GM23248 (cell line): Measurements from ENCODE around the gene KCND1. TPM values are rescaled to one million over a fixed set of nuclear protein-coding genes. Genes with fewer than 3 reads are reported as not detected.

ENCODE experiments used
- DNase-seq: peaks from one replicate; pipeline ENCODE4 v3.0.0-alpha.2; 2015
- H2AFZ ChIP-seq: fragments of 200-600 bp; sonication (generic); 2 replicates; pipeline ENCODE4 v1.6.1; 2016; ENCODE audit warnings: antibody characterized with exemption
- H3F3A ChIP-seq: fragments of 200-600 bp; sonication (generic); 2 replicates; pipeline ENCODE4 v1.6.1; 2016; ENCODE audit warnings: mild to moderate bottlenecking, antibody characterized with exemption, mixed run types; ENCODE audit not compliant: insufficient read depth
- H3K27ac ChIP-seq: fragments of 200-600 bp; sonication (generic); 2 replicates; pipeline ENCODE4 v1.5.1; 2016; ENCODE audit warnings: mild to moderate bottlenecking
- H3K27me3 ChIP-seq: fragments of 200-600 bp; sonication (generic); replicated peaks from 2 replicates; pipeline ENCODE4 v1.6.1; 2016; ENCODE audit warnings: mild to moderate bottlenecking; ENCODE audit not compliant: insufficient read depth
- H3K36me3 ChIP-seq: fragments of 200-600 bp; sonication (generic); 2 replicates; pipeline ENCODE4 v1.6.1; 2016; ENCODE audit warnings: low read depth, mild to moderate bottlenecking
- H3K4me1 ChIP-seq: fragments of 200-600 bp; sonication (generic); 2 replicates; pipeline ENCODE4 v1.6.1; 2016; ENCODE audit warnings: mild to moderate bottlenecking; ENCODE audit not compliant: insufficient read depth
- H3K4me2 ChIP-seq: fragments of 200-600 bp; sonication (generic); one replicate; pipeline ENCODE4 v1.6.1; 2016; ENCODE audit warnings: mild to moderate bottlenecking; ENCODE audit not compliant: unreplicated experiment
- H3K4me3 ChIP-seq: fragments of 200-600 bp; sonication (generic); 2 replicates; pipeline ENCODE4 v1.5.1; 2016; ENCODE audit warnings: mild to moderate bottlenecking
- H3K79me2 ChIP-seq: fragments of 200-600 bp; sonication (generic); 2 replicates; pipeline ENCODE4 v1.6.1; 2016; ENCODE audit warnings: mild to moderate bottlenecking; ENCODE audit not compliant: insufficient read depth
- H3K9ac ChIP-seq: fragments of 200-600 bp; sonication (generic); 2 replicates; pipeline ENCODE4 v1.6.1; 2016; ENCODE audit warnings: mild to moderate bottlenecking
- H3K9me2 ChIP-seq: fragments of 200-600 bp; sonication (generic); 2 replicates; pipeline ENCODE4 v1.6.1; 2016; ENCODE audit warnings: mixed run types, mild to moderate bottlenecking, moderate library complexity; ENCODE audit not compliant: insufficient read depth
- H3K9me3 ChIP-seq: fragments of 200-600 bp; sonication (generic); one replicate; pipeline ENCODE4 v1.6.1; 2017; ENCODE audit warnings: low read depth
- H4K20me1 ChIP-seq: fragments of 200-600 bp; sonication (generic); 2 replicates; pipeline ENCODE4 v1.6.0; 2016; ENCODE audit not compliant: insufficient read depth
- EZH2 ChIP-seq: fragments of 200-600 bp; sonication (generic); IDR thresholded peaks from 2 replicates; pipeline ENCODE4 v1.6.1; 2018; ENCODE audit warnings: antibody characterized with exemption, mild to moderate bottlenecking; ENCODE audit not compliant: insufficient read depth, poor library complexity, severe bottlenecking
- EZH2phosphoT487 ChIP-seq: fragments of 200-600 bp; sonication (generic); IDR thresholded peaks from 2 replicates; pipeline ENCODE4 v1.6.1; 2018; ENCODE audit warnings: antibody characterized with exemption, moderate library complexity, mild to moderate bottlenecking, low read depth; ENCODE audit not compliant: insufficient read depth
- whole genome bisulfite sequencing, 2 experiments: methylation state at CpG; one replicate each; pipeline ENCODE4 v1.1.6; 2015 to 2017; ENCODE audit warnings: low lambda C conversion rate in 2 of 2, low coverage in 1 of 2; ENCODE audit errors: missing lambda C conversion rate in 2 of 2; 5-methylcytosine and 5-hydroxymethylcytosine counted together
- in situ Hi-C: fragments of 300-500 bp; cut with MboI; formaldehyde crosslinking; loops from 2 replicates; pipeline ENCODE4 v1.15.0; 2020
- polyA plus RNA-seq: library from polyadenylated mRNA; unstranded; fragments of >200 nt; fragmentation: Nextera tagmentation; extraction: Ambion mirVana; gene quantifications from 2 replicates; pipeline ENCODE4 v1.2.1, GENCODE V29; 2016
- total RNA-seq: library from RNA; depleted of rRNA; stranded (reverse); fragments of >200 nt; shearing (Covaris generic); gene quantifications from 2 replicates; pipeline ENCODE4 v1.2.3, GENCODE V29; 2014

KCND1 gene
- total and polyA plus RNA-seq, 2 experiments from 2014 or later: 0.65 to 0.69 TPM

GRCh38 chrX:49002091-49002935, 30.7 kb upstream of the KCND1 start, which contains the start of gene GRIPAP1:
Gene GRIPAP1, minus strand, starts transcription at chrX:49002264. Its CDS starts 35 bp downstream, at chrX:49002229.
- Histone ChIP-seq H3K79me2 (peaks cover 16% of the 10 kb centered on the region), H3K9me2 (no peaks in the 10 kb centered on the region), H3K9me3 (no peaks in the 10 kb centered on the region), H3K4me2 (peak within 1 kb of the TSS; percentile 80), H3K9ac (peak within 1 kb of the TSS; percentile 91), H3K4me1 (no peaks in the 10 kb centered on the region), H3K4me3 (peak within 1 kb of the TSS; percentile 97), H4K20me1 (no peaks in the 10 kb centered on the region), H2AFZ (peak within 1 kb of the TSS; percentile 87), H3F3A (no peaks in the 10 kb centered on the region), H3K36me3 (no peaks in the 10 kb centered on the region), H3K27me3 (no peaks in the 10 kb centered on the region), H3K27ac (peak within 1 kb of the TSS; percentile 94)
- in situ Hi-C loops: no loop called here
- TF ChIP-seq EZH2: no peak
- no peak for TF ChIP-seq EZH2phosphoT487
- peak; percentile 85 for DNase-seq
- WGBS, 2 experiments: 1% methylated on average over 33 to 38 of the region's 38 CpGs

DNA sequence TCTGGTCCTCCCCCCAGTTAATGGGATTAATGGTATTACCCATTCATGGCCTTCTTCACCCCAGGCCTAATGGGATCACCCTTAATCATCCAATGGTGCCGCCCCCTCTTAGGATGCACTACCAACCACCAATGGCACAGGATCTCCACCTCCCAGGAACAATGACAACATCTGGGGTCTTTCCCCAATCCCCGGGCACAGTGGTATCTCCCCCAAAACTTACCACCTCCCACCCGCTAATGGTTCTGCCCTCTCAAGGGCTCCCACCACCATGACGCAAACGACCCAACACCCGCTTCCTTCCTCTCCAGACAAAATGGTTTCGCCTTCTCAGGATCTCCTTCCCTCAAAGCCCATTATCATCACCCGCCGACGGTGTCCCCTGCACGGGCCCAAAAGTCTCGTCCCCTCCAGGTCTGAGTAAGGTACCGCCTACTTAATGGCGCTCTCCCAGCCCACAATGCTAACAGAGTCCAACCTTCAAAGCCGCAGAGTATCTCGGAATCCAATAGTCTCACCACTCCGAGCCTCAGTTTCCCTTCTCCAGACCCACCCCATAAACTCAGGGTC, 30.0 kb upstream of the KCND1 start:
- Histone ChIP-seq H3K36me3 (no peaks in the 10 kb centered on the region), H3K27ac (peak overlapping the region; percentile 94), H2AFZ (peak overlapping the region; percentile 87), H3K4me1 (no peaks in the 10 kb centered on the region), H3K9me3 (no peaks in the 10 kb centered on the region), H3K4me3 (peak overlapping the region; percentile 97), H3K79me2 (peaks cover 16% of the 10 kb centered on the region), H3K27me3 (no peaks in the 10 kb centered on the region), H4K20me1 (no peaks in the 10 kb centered on the region), H3K9ac (peak overlapping the region; percentile 91), H3F3A (no peaks in the 10 kb centered on the region), H3K9me2 (no peaks in the 10 kb centered on the region), H3K4me2 (peak overlapping the region; percentile 80)
- DNase-seq: peak; percentile 50
- in situ Hi-C loops: no loop called here
- TF ChIP-seq EZH2phosphoT487 (no peak), EZH2 (no peak)
- 2 to 3% methylated on average over 15 to 17 of the region's 17 CpGs for WGBS, 2 experiments

- no peak for TF ChIP-seq EZH2
- no peak for TF ChIP-seq EZH2phosphoT487
- Histone ChIP-seq H3K9me3 (no peaks in the 10 kb centered on the region), H4K20me1 (no peaks in the 10 kb centered on the region), H2AFZ (no peak overlapping the region), H3K9me2 (no peaks in the 10 kb centered on the region), H3K4me2 (no peak overlapping the region), H3K27me3 (no peaks in the 10 kb centered on the region), H3K4me1 (no peaks in the 10 kb centered on the region), H3K36me3 (no peaks in the 10 kb centered on the region), H3K27ac (no peak overlapping the region), H3K4me3 (no peak overlapping the region), H3K9ac (no peak overlapping the region), H3F3A (no peaks in the 10 kb centered on the region), H3K79me2 (peaks cover 16% of the 10 kb centered on the region)
- WGBS, 2 experiments: 97 to 100% methylated on average over 1 to 4 of the region's 4 CpGs
- DNase-seq: no peak
- in situ Hi-C loops: no loop called here
Measured at GRCh38 chrX:49000636-49001035, 29.0 kb upstream of the KCND1 start.

DNA sequence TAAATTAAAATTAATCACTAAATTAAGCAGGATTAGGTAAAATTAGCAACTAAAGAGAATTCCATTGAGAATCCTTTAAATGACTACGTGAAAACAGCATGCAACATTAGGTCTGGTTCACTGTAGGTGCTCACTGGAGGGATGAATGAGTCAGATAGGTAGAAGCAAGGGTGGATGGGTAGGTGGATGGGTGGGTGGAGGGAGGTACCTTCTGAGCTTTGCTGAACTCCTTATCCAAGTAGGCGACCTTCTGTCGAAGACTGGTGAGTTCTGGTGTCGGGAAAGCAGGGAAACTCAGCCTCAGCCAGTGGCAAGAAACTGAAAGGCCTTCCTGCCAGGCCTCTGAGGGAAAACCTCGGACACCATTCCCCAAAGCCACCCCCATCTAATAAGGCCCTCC, 27.4 kb upstream of the KCND1 start:
- Histone ChIP-seq H3K27me3 (no peaks in the 10 kb centered on the region), H3K4me2 (no peak overlapping the region), H3K4me3 (no peak overlapping the region), H3K4me1 (no peaks in the 10 kb centered on the region), H3K79me2 (peaks cover 16% of the 10 kb centered on the region), H3K9me3 (no peaks in the 10 kb centered on the region), H4K20me1 (no peaks in the 10 kb centered on the region), H3K36me3 (no peaks in the 10 kb centered on the region), H3K27ac (no peak overlapping the region), H3F3A (no peaks in the 10 kb centered on the region), H3K9ac (no peak overlapping the region), H2AFZ (no peak overlapping the region), H3K9me2 (no peaks in the 10 kb centered on the region)
- WGBS, 2 experiments: 99 to 100% methylated on average over 2 to 4 of the region's 5 CpGs
- no peak for TF ChIP-seq EZH2
- no peak for TF ChIP-seq EZH2phosphoT487
- DNase-seq: no peak
- in situ Hi-C loops: no loop called here
